GM23338 (cell line): Measurements from ENCODE around the gene IL18BP. TPM values are rescaled to one million over a fixed set of nuclear protein-coding genes. Genes with fewer than 3 reads are reported as not detected.

Experiments used
- ATAC-seq: fragments of 200-7000 bp; cut with Tn5 transposase; 3 replicates; pipeline ENCODE4 v1.9.1; 2020
- DNase-seq: peaks from one replicate; pipeline ENCODE4 v3.0.0-alpha.2; 2015; ENCODE audit warnings: low spot score
- H2AFZ ChIP-seq: fragments of 200-600 bp; sonication (generic); 2 replicates; pipeline ENCODE4 v1.8.0; 2016; ENCODE audit warnings: antibody characterized with exemption, mild to moderate bottlenecking, moderate library complexity
- H3F3A ChIP-seq: fragments of 200-600 bp; sonication (generic); replicated peaks from 2 replicates; pipeline ENCODE4 v1.8.0; 2017; ENCODE audit warnings: antibody characterized with exemption, mixed run types, low read depth
- H3K27ac ChIP-seq: fragments of 200-600 bp; sonication (generic); 2 replicates; pipeline ENCODE4 v1.6.1; 2016; ENCODE audit warnings: low read depth
- H3K27me3 ChIP-seq: fragments of 200-600 bp; sonication (generic); 2 replicates; pipeline ENCODE4 v1.8.0; 2016; ENCODE audit warnings: mild to moderate bottlenecking, mixed run types, moderate library complexity; ENCODE audit not compliant: insufficient read depth
- H3K36me3 ChIP-seq: fragments of 200-600 bp; sonication (generic); 2 replicates; pipeline ENCODE4 v1.8.0; 2016; ENCODE audit warnings: mild to moderate bottlenecking; ENCODE audit not compliant: insufficient read depth
- H3K4me1 ChIP-seq: fragments of 200-600 bp; sonication (generic); 2 replicates; pipeline ENCODE4 v1.8.0; 2016; ENCODE audit warnings: mild to moderate bottlenecking, moderate library complexity; ENCODE audit not compliant: insufficient read depth
- H3K4me2 ChIP-seq: fragments of 200-600 bp; sonication (generic); 2 replicates; pipeline ENCODE4 v1.7.1; 2017; ENCODE audit warnings: mixed run types
- H3K4me3 ChIP-seq: fragments of 200-600 bp; sonication (generic); 2 replicates; pipeline ENCODE4 v1.6.1; 2016; ENCODE audit warnings: mixed run types
- H3K79me2 ChIP-seq: fragments of 200-600 bp; sonication (generic); replicated peaks from 2 replicates; pipeline ENCODE4 v1.8.0; 2017; ENCODE audit warnings: mild to moderate bottlenecking; ENCODE audit not compliant: insufficient read depth
- H3K9me2 ChIP-seq: fragments of 200-600 bp; sonication (generic); 2 replicates; pipeline ENCODE4 v1.8.0; 2017; ENCODE audit not compliant: insufficient read depth
- H4K20me1 ChIP-seq: fragments of 200-600 bp; sonication (generic); replicated peaks from 2 replicates; pipeline ENCODE4 v1.8.0; 2017; ENCODE audit warnings: mild to moderate bottlenecking; ENCODE audit not compliant: insufficient read depth
- H3K27ac Mint-ChIP-seq: 2 replicates; pipeline ENCODE4 v1.8.0; 2020; ENCODE audit warnings: inconsistent platforms, mild to moderate bottlenecking, moderate library complexity, mixed read lengths
- H3K27me3 Mint-ChIP-seq: 3 replicates; pipeline ENCODE4 v1.8.0; 2022; ENCODE audit warnings: low read depth, mild to moderate bottlenecking, moderate library complexity, mixed read lengths, inconsistent platforms; ENCODE audit not compliant: insufficient read depth, poor library complexity
- H3K36me3 Mint-ChIP-seq: 3 replicates; pipeline ENCODE4 v1.8.0; 2021; ENCODE audit warnings: low read depth, mild to moderate bottlenecking, inconsistent platforms, moderate library complexity, mixed read lengths
- H3K4me1 Mint-ChIP-seq: 3 replicates; pipeline ENCODE4 v1.8.0; 2020; ENCODE audit warnings: mild to moderate bottlenecking, inconsistent platforms, mixed read lengths
- H3K4me3 Mint-ChIP-seq: 3 replicates; pipeline ENCODE4 v1.8.0; 2021; ENCODE audit warnings: moderate library complexity, mild to moderate bottlenecking, inconsistent platforms, mixed read lengths
- H3K9me3 Mint-ChIP-seq: 3 replicates; pipeline ENCODE4 v1.8.0; 2020; ENCODE audit warnings: moderate library complexity, mild to moderate bottlenecking, inconsistent platforms, mixed read lengths
- CREB1 ChIP-seq: fragments of 250-450 bp; sonication (Bioruptor Pico); IDR thresholded peaks from 2 replicates; pipeline ENCODE4 v1.5.0; 2020; ENCODE audit warnings: low read depth, mild to moderate bottlenecking, moderate library complexity
- EZH2 ChIP-seq: fragments of 200-600 bp; sonication (generic); IDR thresholded peaks from one replicate; pipeline ENCODE4 v1.8.0; 2017; ENCODE audit warnings: antibody characterized with exemption, mild to moderate bottlenecking, low read depth; ENCODE audit not compliant: unreplicated experiment
- EZH2phosphoT487 ChIP-seq: fragments of 200-600 bp; sonication (generic); IDR thresholded peaks from one replicate; pipeline ENCODE4 v1.8.1; 2018; ENCODE audit warnings: antibody characterized with exemption; ENCODE audit not compliant: unreplicated experiment
- JUNB ChIP-seq: IDR thresholded peaks from one replicate; pipeline ENCODE4 v1.6.1; 2016; ENCODE audit warnings: antibody characterized with exemption; ENCODE audit not compliant: unreplicated experiment
- NANOG ChIP-seq: IDR thresholded peaks from 2 replicates; pipeline ENCODE4 v1.6.1; 2016; ENCODE audit warnings: antibody characterized with exemption, borderline replicate concordance
- POLR2AphosphoS5 ChIP-seq: IDR thresholded peaks from 2 replicates; pipeline ENCODE4 v1.6.1; 2016; ENCODE audit warnings: antibody characterized with exemption, low read depth
- REST ChIP-seq: IDR thresholded peaks from one replicate; pipeline ENCODE4 v1.6.1; 2018; ENCODE audit warnings: antibody characterized with exemption; ENCODE audit not compliant: unreplicated experiment
- STAT1 ChIP-seq: IDR thresholded peaks from one replicate; pipeline ENCODE4 v1.6.1; 2016; ENCODE audit warnings: antibody characterized with exemption; ENCODE audit not compliant: unreplicated experiment
- ZNF114 ChIP-seq: fragments of 250-450 bp; sonication (Bioruptor Pico); IDR thresholded peaks from 2 replicates; pipeline ENCODE4 v1.5.0; 2020; ENCODE audit warnings: mild to moderate bottlenecking, moderate library complexity
- ZNF462 ChIP-seq: fragments of 250-450 bp; sonication (Bioruptor Pico); IDR thresholded peaks from 2 replicates; pipeline ENCODE4 v1.5.0; 2020; ENCODE audit warnings: mild to moderate bottlenecking, moderate library complexity
- polyA plus RNA-seq: library from polyadenylated mRNA; unstranded; fragments of >200 nt; fragmentation: Nextera tagmentation; extraction: Ambion mirVana; gene quantifications from 2 replicates; pipeline ENCODE4 v1.2.1, GENCODE V29; 2016
- total RNA-seq: library from RNA; depleted of rRNA; stranded (reverse); fragments of >200 nt; shearing (Covaris generic); gene quantifications from 2 replicates; pipeline ENCODE4 v1.2.3, GENCODE V29; 2014
- TF ChIP-seq, protein P1 (sequence below): IDR thresholded peaks from 2 replicates; pipeline ENCODE4 v1.6.1; 2016; ENCODE audit warnings: antibody characterized with exemption

The IL18BP gene
- total and polyA plus RNA-seq, 2 experiments from 2014 or later = 3.8 to 11.2 TPM

- H3K4me1 ChIP-seq = no peaks in the 10 kb centered on the region
- no peaks in the 10 kb centered on the region for H3K9me2 ChIP-seq
- H3K27ac Mint-ChIP-seq = no peak overlapping the region
- no peak overlapping the region for H3K4me2 ChIP-seq
- peaks cover 2% of the 10 kb centered on the region; the same call in 1 of the 3 replicates for H3K9me3 Mint-ChIP-seq
- H3K4me3 ChIP-seq = no peak overlapping the region
- no peak overlapping the region for H3K27ac ChIP-seq
- peaks cover 25% of the 10 kb centered on the region for H4K20me1 ChIP-seq
- DNase-seq (no peak), ATAC-seq (no peak)
- H3K79me2 ChIP-seq = no peaks in the 10 kb centered on the region
- no peak overlapping the region for H2AFZ ChIP-seq
- TF ChIP-seq STAT1 = no peak
- no peak for TF ChIP-seq ZNF114 (CRISPR knock-in tag)
- no peak for TF ChIP-seq CREB1 (CRISPR knock-in tag)
- TF ChIP-seq EZH2 = no peak
- H3K4me1 Mint-ChIP-seq = no peaks in the 10 kb centered on the region
- peaks cover 34% of the 10 kb centered on the region for H3K27me3 Mint-ChIP-seq
- no peaks in the 10 kb centered on the region for H3K27me3 ChIP-seq
- H3K36me3 Mint-ChIP-seq = peaks cover 91% of the 10 kb centered on the region
- no peak overlapping the region for H3K4me3 Mint-ChIP-seq
- H3F3A ChIP-seq = peaks cover 3% of the 10 kb centered on the region; the same call in 1 of the 2 replicates
- H3K36me3 ChIP-seq = peaks cover 8% of the 10 kb centered on the region; the same call in 1 of the 2 replicates
Measured at GRCh38 chr11:72008728-72009127, 10.0 kb downstream of the IL18BP start.

GRCh38 chr11:72009156-72009555 is 10.4 kb downstream of the IL18BP start:
- Mint-ChIP-seq H3K27ac (no peak overlapping the region), H3K36me3 (peaks cover 91% of the 10 kb centered on the region), H3K4me1 (no peaks in the 10 kb centered on the region), H3K27me3 (peaks cover 31% of the 10 kb centered on the region), H3K4me3 (no peak overlapping the region), H3K9me3 (peaks cover 2% of the 10 kb centered on the region; the same call in 1 of the 3 replicates)
- peaks cover 3% of the 10 kb centered on the region; the same call in 1 of the 2 replicates for H3F3A ChIP-seq
- no peak overlapping the region for H3K4me3 ChIP-seq
- H3K27me3 ChIP-seq = no peaks in the 10 kb centered on the region
- no peak for ATAC-seq
- no peak overlapping the region for H3K27ac ChIP-seq
- H2AFZ ChIP-seq = no peak overlapping the region
- H3K9me2 ChIP-seq = no peaks in the 10 kb centered on the region
- H3K36me3 ChIP-seq = peaks cover 11% of the 10 kb centered on the region; the same call in 1 of the 2 replicates
- peaks cover 25% of the 10 kb centered on the region for H4K20me1 ChIP-seq
- no peaks in the 10 kb centered on the region for H3K4me1 ChIP-seq
- no peak for DNase-seq
- no peak overlapping the region for H3K4me2 ChIP-seq
- no peaks in the 10 kb centered on the region for H3K79me2 ChIP-seq
- TF ChIP-seq ZNF114 (CRISPR knock-in tag) (no peak), ZNF462 (CRISPR knock-in tag) (no peak), CREB1 (CRISPR knock-in tag) (no peak), JUNB (no peak), EZH2phosphoT487 (no peak), NANOG (no peak), POLR2AphosphoS5 (no peak), REST (no peak)
- TF ChIP-seq, protein P1, sequence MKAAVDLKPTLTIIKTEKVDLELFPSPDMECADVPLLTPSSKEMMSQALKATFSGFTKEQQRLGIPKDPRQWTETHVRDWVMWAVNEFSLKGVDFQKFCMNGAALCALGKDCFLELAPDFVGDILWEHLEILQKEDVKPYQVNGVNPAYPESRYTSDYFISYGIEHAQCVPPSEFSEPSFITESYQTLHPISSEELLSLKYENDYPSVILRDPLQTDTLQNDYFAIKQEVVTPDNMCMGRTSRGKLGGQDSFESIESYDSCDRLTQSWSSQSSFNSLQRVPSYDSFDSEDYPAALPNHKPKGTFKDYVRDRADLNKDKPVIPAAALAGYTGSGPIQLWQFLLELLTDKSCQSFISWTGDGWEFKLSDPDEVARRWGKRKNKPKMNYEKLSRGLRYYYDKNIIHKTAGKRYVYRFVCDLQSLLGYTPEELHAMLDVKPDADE = no peak
